NCI-H226 (cell line): ENCODE results near the gene MLLT6.

Source experiments
- DNase-seq: peaks from one replicate; pipeline ENCODE4 v3.0.0-alpha.2; 2015

Gene MLLT6

GRCh38 chr17:38745545-38745944 is 40.5 kb downstream of the MLLT6 start:
- DNase-seq, result no peak

DNA sequence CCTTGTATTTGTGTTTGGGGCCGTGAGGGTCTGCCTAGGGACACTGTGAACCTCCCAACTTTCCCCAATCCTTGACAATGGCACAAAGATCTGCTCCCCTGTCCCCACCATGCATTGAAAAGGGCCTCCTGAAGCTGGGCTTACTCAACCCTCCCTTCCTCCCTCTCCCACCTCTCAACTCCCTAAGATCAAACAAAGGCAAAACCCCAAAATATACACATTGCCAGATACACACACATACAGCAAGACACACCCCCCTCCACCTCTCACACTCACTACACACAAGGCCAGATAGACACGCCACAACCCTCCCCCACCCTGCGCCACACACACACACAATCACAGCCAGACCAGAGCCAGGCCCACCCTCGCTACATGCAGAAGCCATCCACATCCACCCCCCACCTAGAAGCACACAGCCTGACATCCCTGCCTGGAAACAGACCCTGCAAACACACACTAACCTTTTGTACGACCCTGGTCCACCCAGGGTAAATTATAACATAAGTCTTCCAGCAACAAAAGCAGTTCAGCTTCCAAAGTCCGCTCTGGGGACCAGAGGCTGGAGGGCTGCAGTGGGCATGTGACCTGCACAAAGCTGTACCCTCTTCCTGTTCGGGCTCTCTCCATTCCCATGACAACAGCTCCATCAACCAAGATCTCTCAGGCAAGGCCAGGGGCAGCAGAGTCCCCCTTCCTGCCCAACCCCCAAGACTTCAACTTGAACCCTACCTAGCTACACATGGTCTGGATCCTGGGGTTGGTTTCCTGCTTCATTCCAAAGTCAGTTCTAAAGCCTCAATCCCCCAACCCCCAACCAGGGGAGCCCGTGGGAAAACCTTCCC is 41.2 kb downstream of the MLLT6 start:
- no peak for DNase-seq

DNA sequence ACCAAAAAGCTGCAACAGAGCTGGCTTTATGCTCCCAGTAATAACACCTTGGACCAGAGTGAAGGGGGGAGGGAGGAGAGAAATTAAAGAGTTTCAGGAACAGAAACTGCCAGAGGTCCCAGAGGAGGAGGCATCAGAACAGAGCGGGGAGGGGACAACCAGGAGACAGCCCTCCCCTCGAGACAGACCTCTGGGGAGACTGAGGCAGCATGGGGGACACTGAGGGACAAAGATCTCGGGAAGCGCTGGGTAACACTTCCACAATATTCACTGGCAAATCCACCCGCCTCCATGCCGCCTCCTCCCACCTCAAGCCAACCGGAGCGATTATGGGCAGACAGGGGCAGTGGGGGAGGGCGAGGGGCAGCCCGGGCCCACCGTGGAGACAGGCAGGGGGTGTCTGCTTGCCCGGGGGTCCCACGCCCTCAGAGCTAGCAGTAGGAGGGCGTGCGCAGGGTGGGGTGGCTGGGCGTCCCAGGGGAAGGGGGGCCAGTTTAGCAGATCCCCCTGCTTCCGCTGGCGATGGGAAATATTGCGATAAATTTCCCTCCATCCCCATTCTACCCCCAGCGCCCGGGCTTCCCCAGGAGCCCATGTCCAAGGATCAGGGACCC is 41.9 kb downstream of the MLLT6 start:
- no peak for DNase-seq

- DNase-seq, result no peak
Measured at GRCh38 chr17:38747463-38748148, 42.5 kb downstream of the MLLT6 start.

DNA sequence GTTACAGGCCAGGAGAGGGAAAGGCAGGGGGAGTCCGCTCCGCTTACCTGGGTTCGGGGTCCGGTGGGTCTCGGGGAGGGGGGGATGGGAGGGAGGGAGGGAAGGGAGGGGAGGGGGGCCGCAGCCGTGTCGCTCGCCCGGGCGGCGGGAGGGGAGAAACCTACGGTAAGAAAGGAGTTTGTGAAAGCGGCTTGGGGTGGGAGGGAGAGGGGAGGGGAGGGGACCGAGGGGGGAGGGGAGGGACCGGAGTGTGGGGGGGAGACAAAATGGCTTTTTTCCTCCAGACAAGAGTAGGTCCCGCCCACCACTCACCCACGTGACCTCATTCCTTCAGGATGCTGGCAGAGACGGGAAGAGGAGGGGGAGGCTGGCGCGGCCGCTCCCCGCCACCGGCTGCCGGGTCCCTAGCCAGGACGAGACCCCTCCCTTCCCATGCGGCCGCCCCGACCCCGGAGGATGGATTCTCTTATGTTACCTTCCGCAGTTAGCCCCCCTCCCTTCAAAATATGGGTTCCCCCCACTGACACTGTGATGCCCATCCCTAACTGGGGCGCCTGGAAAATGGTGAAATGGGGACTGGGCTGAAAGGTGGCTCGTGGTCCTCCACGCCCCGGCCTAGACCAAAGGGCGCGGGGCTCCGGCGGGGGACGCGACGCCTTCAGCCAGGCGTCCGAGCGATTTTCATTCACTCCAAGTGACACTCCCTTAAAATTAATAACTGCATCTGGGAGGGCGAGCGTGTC is 43.2 kb downstream of the MLLT6 start, which contains the start of gene PCGF2:
Gene PCGF2 (minus strand): TSS at position 188 of the 743 bp plus-strand sequence. CDS start 7,934 bp downstream, outside the sequence.
- DNase-seq, result peak; percentile 78

GRCh38 chr17:38748892-38749222 is 43.8 kb downstream of the MLLT6 start:
- DNase-seq, result no peak

DNA sequence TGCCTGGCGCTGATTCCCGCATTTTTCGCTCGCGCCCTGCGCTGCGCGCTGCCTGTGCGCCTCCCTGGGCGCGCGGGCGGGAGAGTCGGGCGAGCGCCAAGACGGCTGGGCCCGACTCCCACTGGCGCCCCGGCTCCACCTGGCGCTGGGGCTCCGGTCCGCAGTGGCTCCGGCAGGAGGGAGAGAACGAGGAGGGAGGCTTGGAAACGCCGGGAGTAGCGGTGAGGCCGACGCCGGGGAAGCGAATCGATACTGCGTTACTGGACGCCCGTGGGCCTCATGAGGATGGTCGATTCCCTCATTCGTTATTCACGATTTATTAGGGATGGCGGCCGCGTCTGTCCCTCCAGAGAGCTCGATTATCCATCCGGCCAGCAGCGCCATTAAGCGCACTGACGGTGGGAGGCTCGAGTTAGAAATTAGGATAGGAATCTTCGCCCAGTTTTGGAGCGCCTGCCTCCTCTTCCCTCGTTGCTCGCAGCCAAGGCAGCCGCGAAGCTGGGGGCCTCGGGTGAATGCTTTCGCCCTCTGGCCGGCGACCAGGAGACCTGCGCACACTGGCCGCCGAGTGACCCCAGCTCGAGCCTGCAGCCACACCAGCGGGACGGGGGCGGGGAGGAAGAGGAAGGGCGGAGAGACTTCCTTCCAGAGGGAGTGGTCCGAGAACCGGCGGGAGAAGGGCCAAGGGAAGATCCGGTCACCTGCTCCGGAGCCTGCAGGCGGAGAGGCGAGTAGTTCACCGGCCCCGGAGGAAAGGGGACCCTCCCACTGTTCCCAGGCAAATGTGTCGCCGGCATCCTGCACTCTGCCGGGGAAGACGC is 44.4 kb downstream of the MLLT6 start:
- peak; percentile 81 for DNase-seq

GRCh38 chr17:38750044-38750311 is 44.9 kb downstream of the MLLT6 start:
- DNase-seq, result no peak

- DNase-seq, result no peak
Measured at GRCh38 chr17:38750312-38751121, 45.4 kb downstream of the MLLT6 start.

DNA sequence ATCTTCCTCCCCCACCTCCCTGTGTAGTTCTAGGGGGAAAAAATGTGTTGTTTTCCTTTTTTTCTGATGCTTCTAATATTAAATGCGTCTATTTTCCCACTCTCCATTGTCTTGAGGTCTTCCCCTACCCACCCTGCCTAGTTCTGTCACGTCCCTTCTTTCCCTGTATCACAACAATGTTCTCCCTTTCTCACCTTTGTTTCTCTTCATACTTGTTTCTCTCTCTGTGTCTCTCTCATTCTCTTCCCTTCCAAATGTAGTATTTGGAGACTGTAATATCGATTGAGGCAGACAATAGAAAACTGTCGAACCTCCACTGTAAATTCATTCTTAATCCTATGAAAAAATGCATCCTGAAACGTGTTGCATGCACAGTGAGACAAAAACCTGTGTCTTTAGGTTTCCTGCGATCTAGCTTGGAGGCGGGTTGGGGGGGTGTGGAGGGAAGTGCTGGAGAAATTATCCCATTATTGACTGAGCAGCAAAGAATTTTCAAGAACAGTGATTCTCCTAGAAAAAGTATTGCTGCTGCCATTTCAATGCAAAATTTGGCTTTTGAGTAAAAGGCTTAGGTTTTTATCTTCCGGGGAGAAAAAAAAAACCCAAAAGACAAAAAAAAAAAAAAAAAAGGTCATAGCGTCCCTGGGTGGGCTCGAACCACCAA is 46.2 kb downstream of the MLLT6 start:
- no peak for DNase-seq

DNA sequence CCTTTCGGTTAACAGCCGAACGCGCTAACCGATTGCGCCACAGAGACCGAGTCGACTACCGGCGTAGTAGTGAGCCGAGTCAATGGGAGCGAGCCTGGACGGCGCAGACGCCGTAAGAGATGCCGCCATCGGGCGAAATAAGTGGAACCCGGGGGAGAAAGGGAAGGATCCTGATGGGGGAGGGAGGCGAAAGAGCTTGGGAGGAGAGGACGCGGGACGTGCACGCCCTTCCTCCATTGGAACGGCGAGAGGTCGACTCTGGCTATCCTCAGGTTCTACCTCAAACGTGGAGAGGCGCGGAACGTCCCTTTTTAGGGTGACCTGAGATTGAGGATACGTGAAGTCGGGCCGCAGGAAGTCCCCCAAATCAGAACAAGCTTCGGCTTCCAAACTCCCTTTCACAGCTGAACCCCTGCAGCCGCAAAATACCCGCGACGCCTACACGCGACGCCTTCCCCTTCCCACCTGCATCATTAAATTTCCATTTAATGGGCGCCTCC is 46.8 kb downstream of the MLLT6 start:
- DNase-seq, result peak; percentile 79

GRCh38 chr17:38752308-38753070 is 47.4 kb downstream of the MLLT6 start, which contains the start of gene PSMB3:
PSMB3 (plus strand) TSS chr17:38752741; CDS start chr17:38752827, 86 bp downstream.
- peak; percentile 99 for DNase-seq

GRCh38 chr17:38753071-38753506 is 48.0 kb downstream of the MLLT6 start:
- no peak for DNase-seq

GRCh38 chr17:38761612-38762011 is 56.5 kb downstream of the MLLT6 start:
- DNase-seq, result no peak

- no peak for DNase-seq
Measured at GRCh38 chr17:38762231-38762630, 57.2 kb downstream of the MLLT6 start.

GRCh38 chr17:38766341-38766740 is 61.3 kb downstream of the MLLT6 start:
- no peak for DNase-seq

GRCh38 chr17:38768417-38768816 is 63.3 kb downstream of the MLLT6 start:
- DNase-seq, result no peak

DNA sequence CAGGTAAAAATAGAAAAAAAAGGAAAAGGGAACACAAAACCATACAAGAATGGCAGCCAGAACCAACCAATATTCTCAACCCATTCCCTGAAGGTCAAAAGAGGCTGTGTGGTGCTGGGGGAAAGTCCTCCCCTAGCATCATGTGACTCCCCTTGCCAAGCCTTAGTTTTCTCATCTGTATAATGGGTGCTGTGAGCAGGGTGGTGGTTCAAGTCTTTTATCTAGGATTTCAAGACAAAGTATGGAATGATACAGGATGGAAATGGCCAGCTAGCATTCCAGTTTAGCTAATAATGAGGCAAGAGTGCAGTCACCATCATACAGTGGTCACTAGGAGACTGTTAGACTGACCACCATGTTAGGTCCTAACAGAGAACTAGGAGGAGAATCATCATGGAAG is 68.2 kb downstream of the MLLT6 start:
- DNase-seq, result no peak

DNA sequence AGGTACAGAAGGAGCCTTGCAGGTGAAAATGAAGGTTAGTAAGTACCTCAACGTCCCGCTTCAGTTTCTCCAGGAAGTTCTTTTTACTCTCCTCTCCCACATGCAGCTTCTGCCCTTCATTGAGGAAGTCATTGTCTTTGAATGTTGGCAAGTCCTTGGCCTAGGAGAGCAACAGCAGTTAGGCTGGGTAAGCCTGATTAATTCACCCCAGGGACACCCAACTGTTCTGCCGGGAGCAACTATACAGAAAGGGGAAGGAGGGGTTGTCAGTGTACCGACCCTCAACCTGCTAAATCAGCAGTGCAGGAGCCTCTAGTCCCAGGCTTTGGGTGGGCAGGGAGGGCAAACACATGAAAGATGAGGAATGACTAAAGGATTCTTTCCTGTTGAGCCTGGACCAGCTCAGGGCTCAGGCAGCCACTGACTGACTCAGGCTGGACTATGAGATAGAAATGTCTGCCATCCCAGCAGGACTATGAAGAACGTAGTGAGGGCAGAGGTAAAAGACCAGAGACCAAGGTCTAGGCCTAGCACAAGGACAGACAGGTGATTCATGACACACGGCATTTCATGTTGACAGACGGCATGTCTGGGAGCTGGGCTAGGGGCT is 72.7 kb downstream of the MLLT6 start:
- no peak for DNase-seq
